Placental epithelial cell (primary cell): Measurements from ENCODE around the gene SERINC3. TPM values are rescaled to one million over a fixed set of nuclear protein-coding genes. Genes with fewer than 3 reads are reported as not detected.

ENCODE experiments used
- small RNA-seq: library from RNA; depleted of rRNA; stranded (forward); fragments of <200 nt; gene quantifications from one replicate; pipeline ENCODE3, GENCODE V24; 2012
- total RNA-seq: library from RNA; depleted of rRNA; stranded (reverse); fragments of >200 nt; gene quantifications from 2 replicates; pipeline ENCODE4 v1.2.3, GENCODE V29; 2012

SERINC3 gene
- 67.9 and 130 TPM in 2 replicates for total RNA-seq

GRCh38 chr20:44521484-44522481 is at the start of gene SERINC3:
Gene SERINC3, minus strand, starts transcription at chr20:44522070. Its CDS starts 119 bp downstream, at chr20:44521951.

GRCh38 chr20:44475694-44476560 is 45.9 kb downstream of the SERINC3 start, which contains the start of gene TTPAL:
Gene TTPAL, plus strand, starts transcription at chr20:44475874. Its CDS starts 4,126 bp downstream, at chr20:44480000.

Small RNA genes lying within 50 kb of the gene (small RNA-seq; reads per million reads assigned to genes)
- 0.32 reads per million, percentile 8 among the genes with 10 or more reads in this experiment for gene RPL37AP1

Other genes with a start within 250 kb of the SERINC3 start
- 3.1 and 5.1 TPM in 2 replicates for gene FITM2, start 210.9 kb downstream of the SERINC3 start, total RNA-seq
- not detected in 2 replicates for gene R3HDML, start 185.0 kb downstream of the SERINC3 start, total RNA-seq
- not detected in 2 replicates for gene HNF4A, start 166.4 kb downstream of the SERINC3 start, total RNA-seq
- gene TTPAL, start 46.2 kb downstream of the SERINC3 start, total RNA-seq, result 9.8 and 23.9 TPM in 2 replicates
- gene PKIG, start 60.5 kb upstream of the SERINC3 start, total RNA-seq, result 16.4 and 17.3 TPM in 2 replicates
- 2.4 and 2.9 TPM in 2 replicates for gene ADA, start 129.6 kb upstream of the SERINC3 start, total RNA-seq
- gene CCN5, start 193.3 kb upstream of the SERINC3 start, total RNA-seq, result 0.54 and 2.4 TPM in 2 replicates
- not detected in 2 replicates for gene KCNK15, start 223.8 kb upstream of the SERINC3 start, total RNA-seq